DND-41 (cell line): Measurements from ENCODE around the gene B4GALNT3.

Experiments
- ATAC-seq: fragments of 200-7000 bp; cut with Tn5 transposase; 3 replicates; pipeline ENCODE4 v1.9.1; 2021; ENCODE audit warnings: low read depth; ENCODE audit not compliant: insufficient read depth
- DNase-seq: peaks from one replicate; pipeline ENCODE4 v3.0.0-alpha.2; 2020
- H2AFZ ChIP-seq: 2 replicates; pipeline ENCODE4 v1.6.0; 2012; ENCODE audit warnings: low read depth, low read length
- H3K27ac ChIP-seq: 2 replicates; pipeline ENCODE4 v1.5.1; 2012; ENCODE audit warnings: low read length, inconsistent platforms
- H3K27me3 ChIP-seq: fragments of 200-600 bp; sonication (generic); 2 replicates; pipeline ENCODE4 v1.6.0; 2012; ENCODE audit warnings: low read length, mild to moderate bottlenecking, inconsistent platforms; ENCODE audit not compliant: insufficient read depth, poor library complexity
- H3K36me3 ChIP-seq: 2 replicates; pipeline ENCODE4 v1.5.1; 2012; ENCODE audit warnings: low read length, inconsistent platforms; ENCODE audit not compliant: insufficient read depth
- H3K4me1 ChIP-seq: 2 replicates; pipeline ENCODE4 v1.5.1; 2012; ENCODE audit warnings: mild to moderate bottlenecking, low read length; ENCODE audit not compliant: insufficient read depth
- H3K4me2 ChIP-seq: 2 replicates; pipeline ENCODE4 v1.6.0; 2012; ENCODE audit warnings: mild to moderate bottlenecking, moderate library complexity, low read length, inconsistent platforms; ENCODE audit not compliant: insufficient read depth
- H3K4me3 ChIP-seq, 2 experiments: fragments of 200-600 bp in 1 of 2; shearing (Covaris generic) in 1 of 2; 2 replicates each; pipeline ENCODE4 v1.5.1; 2012 to 2016; ENCODE audit warnings: inconsistent platforms in 2 of 2, low read length in 2 of 2, mild to moderate bottlenecking in 2 of 2, low read depth in 1 of 2, moderate library complexity in 1 of 2
- H3K79me2 ChIP-seq: 2 replicates; pipeline ENCODE4 v1.6.0; 2012; ENCODE audit warnings: low read length, inconsistent platforms; ENCODE audit not compliant: insufficient read depth
- H3K9ac ChIP-seq: 2 replicates; pipeline ENCODE4 v1.6.0; 2012; ENCODE audit warnings: low read depth, mild to moderate bottlenecking, inconsistent platforms, low read length, moderate library complexity
- H3K9me3 ChIP-seq: 2 replicates; pipeline ENCODE4 v1.5.1; 2012; ENCODE audit warnings: low read length, moderate library complexity, mild to moderate bottlenecking, inconsistent platforms; ENCODE audit not compliant: insufficient read depth, severe bottlenecking
- H4K20me1 ChIP-seq: 2 replicates; pipeline ENCODE4 v1.6.0; 2012; ENCODE audit warnings: low read length; ENCODE audit not compliant: insufficient read depth
- EZH2 ChIP-seq: IDR thresholded peaks from 3 replicates; pipeline ENCODE4 v1.6.1; 2012; ENCODE audit warnings: borderline replicate concordance, low read depth, mild to moderate bottlenecking, moderate library complexity, low read length, inconsistent platforms; ENCODE audit not compliant: severe bottlenecking
- TF ChIP-seq, protein P1 (sequence below): IDR thresholded peaks from 2 replicates; pipeline ENCODE4 v1.5.1; 2012; ENCODE audit warnings: borderline replicate concordance, low read length, moderate library complexity, mild to moderate bottlenecking; ENCODE audit not compliant: poor library complexity, severe bottlenecking; ENCODE audit errors: extremely low read depth

Gene B4GALNT3

DNA sequence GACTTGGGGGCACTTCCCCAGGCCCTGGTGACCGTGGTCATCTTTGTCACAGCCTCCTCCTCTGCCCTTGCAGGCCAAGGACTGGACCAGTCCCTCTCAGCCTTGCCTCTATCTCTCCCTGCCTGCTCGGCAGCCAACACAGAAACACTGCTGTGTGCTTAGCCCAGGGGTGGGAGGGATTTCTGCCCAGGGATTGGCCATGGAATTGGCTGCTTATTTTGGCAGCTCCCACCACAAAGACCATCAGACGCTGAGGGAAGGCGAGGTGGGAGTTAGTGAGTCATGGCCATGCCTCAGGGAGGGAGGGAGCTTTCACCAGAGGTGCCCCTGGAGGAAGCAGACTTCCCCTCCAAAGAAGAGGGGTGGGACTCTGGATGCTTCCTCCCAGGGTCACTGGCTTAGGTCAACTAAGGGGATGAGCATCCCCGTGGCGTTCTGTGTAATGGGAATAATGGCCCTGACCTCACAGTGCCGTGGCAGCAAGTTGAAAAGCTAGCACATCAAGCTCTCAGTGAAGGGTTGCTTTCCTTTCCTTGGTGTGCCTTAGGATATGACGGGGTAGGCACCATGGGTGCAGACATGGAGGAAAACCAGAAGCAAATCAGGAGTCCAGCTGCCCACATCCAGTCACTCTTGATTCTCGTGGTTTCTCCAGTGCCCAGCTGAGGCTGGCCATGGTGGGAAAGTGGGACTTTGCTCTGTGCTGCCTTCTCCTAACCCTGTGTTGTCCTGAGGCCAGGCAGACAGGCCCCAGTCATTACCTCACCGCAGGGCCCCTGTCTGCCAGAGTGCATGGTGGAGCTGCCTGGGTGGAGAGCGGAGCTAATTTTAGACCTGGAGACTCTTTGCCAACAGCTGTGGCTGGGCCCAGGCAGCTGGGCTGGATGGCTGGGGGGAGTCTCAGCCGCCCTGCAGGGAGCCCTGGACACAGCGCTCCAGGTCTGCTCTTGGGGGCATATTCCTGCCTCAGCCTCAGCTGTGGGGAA lies 21.4 kb downstream of the B4GALNT3 start:
- ATAC-seq (no peak), DNase-seq (no peak)
- H3K4me2 ChIP-seq = no peak overlapping the region
- no peaks in the 10 kb centered on the region for H3K79me2 ChIP-seq
- H2AFZ ChIP-seq = no peak overlapping the region
- H3K9ac ChIP-seq = no peak overlapping the region
- H3K27me3 ChIP-seq = peaks cover 24% of the 10 kb centered on the region
- H3K9me3 ChIP-seq = no peaks in the 10 kb centered on the region
- H3K27ac ChIP-seq = no peak overlapping the region
- TF ChIP-seq EZH2 = no peak
- TF ChIP-seq, protein P1, sequence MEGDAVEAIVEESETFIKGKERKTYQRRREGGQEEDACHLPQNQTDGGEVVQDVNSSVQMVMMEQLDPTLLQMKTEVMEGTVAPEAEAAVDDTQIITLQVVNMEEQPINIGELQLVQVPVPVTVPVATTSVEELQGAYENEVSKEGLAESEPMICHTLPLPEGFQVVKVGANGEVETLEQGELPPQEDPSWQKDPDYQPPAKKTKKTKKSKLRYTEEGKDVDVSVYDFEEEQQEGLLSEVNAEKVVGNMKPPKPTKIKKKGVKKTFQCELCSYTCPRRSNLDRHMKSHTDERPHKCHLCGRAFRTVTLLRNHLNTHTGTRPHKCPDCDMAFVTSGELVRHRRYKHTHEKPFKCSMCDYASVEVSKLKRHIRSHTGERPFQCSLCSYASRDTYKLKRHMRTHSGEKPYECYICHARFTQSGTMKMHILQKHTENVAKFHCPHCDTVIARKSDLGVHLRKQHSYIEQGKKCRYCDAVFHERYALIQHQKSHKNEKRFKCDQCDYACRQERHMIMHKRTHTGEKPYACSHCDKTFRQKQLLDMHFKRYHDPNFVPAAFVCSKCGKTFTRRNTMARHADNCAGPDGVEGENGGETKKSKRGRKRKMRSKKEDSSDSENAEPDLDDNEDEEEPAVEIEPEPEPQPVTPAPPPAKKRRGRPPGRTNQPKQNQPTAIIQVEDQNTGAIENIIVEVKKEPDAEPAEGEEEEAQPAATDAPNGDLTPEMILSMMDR = no peak
- no peaks in the 10 kb centered on the region for H4K20me1 ChIP-seq
- no peak overlapping the region for H3K4me3 ChIP-seq
- H3K4me1 ChIP-seq = no peaks in the 10 kb centered on the region
- no peaks in the 10 kb centered on the region for H3K36me3 ChIP-seq

DNA sequence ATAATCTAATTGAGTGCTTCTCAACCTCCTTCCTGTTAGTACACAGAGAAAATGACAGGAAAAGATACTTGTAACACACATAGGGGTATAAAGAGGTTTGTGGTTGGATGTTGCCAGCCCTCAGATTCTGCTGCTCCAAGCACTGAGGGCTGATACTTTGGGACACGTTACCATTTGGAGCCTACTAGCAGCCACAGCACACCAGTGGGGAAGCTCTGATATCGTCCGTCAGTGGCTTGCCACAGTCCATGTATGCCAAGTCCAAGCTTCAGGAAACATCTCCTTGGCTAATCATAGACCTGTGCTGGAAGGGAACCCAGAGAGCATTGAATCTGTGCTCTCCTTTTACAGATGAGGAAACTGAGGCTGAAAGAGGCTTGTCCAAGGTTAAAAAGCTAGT lies 22.3 kb downstream of the B4GALNT3 start:
- no peak for TF ChIP-seq EZH2
- TF ChIP-seq, protein P1 = no peak
- H3K27ac ChIP-seq = no peak overlapping the region
- H3K36me3 ChIP-seq = no peaks in the 10 kb centered on the region
- H3K27me3 ChIP-seq = peaks cover 22% of the 10 kb centered on the region
- no peaks in the 10 kb centered on the region for H3K9me3 ChIP-seq
- no peak overlapping the region for H3K4me2 ChIP-seq
- H3K9ac ChIP-seq = no peak overlapping the region
- no peaks in the 10 kb centered on the region for H4K20me1 ChIP-seq
- no peaks in the 10 kb centered on the region for H3K79me2 ChIP-seq
- DNase-seq = no peak
- H2AFZ ChIP-seq = no peak overlapping the region
- no peak for ATAC-seq
- no peaks in the 10 kb centered on the region for H3K4me1 ChIP-seq
- H3K4me3 ChIP-seq = no peak overlapping the region

DNA sequence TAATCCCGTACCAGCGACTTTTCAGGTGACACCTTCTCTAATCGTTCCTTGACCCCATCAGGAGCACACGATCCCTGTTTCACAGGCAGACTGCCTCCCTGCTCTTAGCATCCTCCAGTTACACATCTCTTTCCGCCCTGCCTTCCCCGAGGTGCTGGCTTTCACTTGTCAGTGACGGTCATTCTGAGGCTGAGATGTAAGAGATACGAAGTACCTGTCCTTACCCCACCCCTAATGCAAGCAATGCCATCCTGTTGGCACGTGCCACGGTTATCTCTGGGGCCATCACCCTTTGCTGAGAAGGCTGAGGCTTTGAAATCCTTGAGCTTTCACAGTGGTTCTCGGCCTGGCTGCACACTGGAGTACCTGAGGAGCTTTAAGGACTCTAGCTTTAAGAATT lies 24.4 kb downstream of the B4GALNT3 start:
- H3K79me2 ChIP-seq = no peaks in the 10 kb centered on the region
- DNase-seq (no peak), ATAC-seq (no peak)
- H3K4me1 ChIP-seq = no peaks in the 10 kb centered on the region
- no peak overlapping the region for H3K4me2 ChIP-seq
- TF ChIP-seq EZH2 = no peak
- TF ChIP-seq, protein P1 = no peak
- no peak overlapping the region for H3K4me3 ChIP-seq
- H3K9ac ChIP-seq = no peak overlapping the region
- no peak overlapping the region for H2AFZ ChIP-seq
- H3K36me3 ChIP-seq = no peaks in the 10 kb centered on the region
- H4K20me1 ChIP-seq = no peaks in the 10 kb centered on the region
- H3K27me3 ChIP-seq = peaks cover 17% of the 10 kb centered on the region
- no peak overlapping the region for H3K27ac ChIP-seq
- no peaks in the 10 kb centered on the region for H3K9me3 ChIP-seq
